Peyer's patch (tissue), 4 donors: ENCODE measurements around the gene NPBWR2.

Experiments used
- CTCF ChIP-seq, 6 experiments: fragments of 450-650 bp in 4 of 6; fragments of 200-600 bp in 2 of 6; sonication (generic) in 1 of 6; IDR thresholded peaks; one replicate each; pipeline ENCODE4 v1.5.1; 2017 to 2019; ENCODE audit warnings: antibody characterized with exemption in 6 of 6, mild to moderate bottlenecking in 3 of 6, moderate library complexity in 1 of 6
- POLR2A ChIP-seq, 2 donors: fragments of 450-650 bp; IDR thresholded peaks; one replicate each; pipeline ENCODE4 v1.5.1; 2017; ENCODE audit warnings: antibody characterized with exemption in 2 of 2, mild to moderate bottlenecking in 2 of 2, moderate library complexity in 2 of 2

GRCh38 chr20:64154590-64155257 is 47.4 kb upstream of the NPBWR2 start:
- no peak for TF ChIP-seq CTCF (IDR thresholded peaks at IDR 0.05)
- no peak for TF ChIP-seq POLR2A (IDR thresholded peaks at IDR 0.05)
